PFSK-1 (cell line): ENCODE data around the gene PGS1.

Experiments
- FOXP2 ChIP-seq: optimal IDR thresholded peaks from 2 replicates; pipeline ENCODE3; 2011; ENCODE audit warnings: borderline replicate concordance, control low read depth, inconsistent platforms; ENCODE audit not compliant: insufficient read depth; ENCODE audit errors: extremely low read length, extremely low read depth
- POLR2AphosphoS5 ChIP-seq: IDR thresholded peaks from 2 replicates; pipeline ENCODE4 v1.6.1; 2012; ENCODE audit warnings: low read depth, mild to moderate bottlenecking, control low read depth, low read length, moderate library complexity
- REST ChIP-seq, 2 experiments: IDR thresholded peaks; 2 replicates each; pipeline versions ENCODE4 v1.6.1 to v1.8.0; 2011 to 2012; ENCODE audit warnings: low read depth in 2 of 2, low read length in 2 of 2, control low read depth in 1 of 2, inconsistent platforms in 1 of 2, mild to moderate bottlenecking in 1 of 2, moderate library complexity in 1 of 2; ENCODE audit not compliant: insufficient read depth in 1 of 2
- SIN3A ChIP-seq: IDR thresholded peaks from 2 replicates; pipeline ENCODE4 v1.6.1; 2012; ENCODE audit warnings: mild to moderate bottlenecking, low read length, moderate library complexity, borderline replicate concordance; ENCODE audit not compliant: insufficient read depth
- TAF1 ChIP-seq: IDR thresholded peaks from 2 replicates; pipeline ENCODE4 v1.6.1; 2012; ENCODE audit warnings: low read length, control low read depth, borderline replicate concordance; ENCODE audit not compliant: insufficient read depth

The PGS1 gene

GRCh38 chr17:78391843-78392242, 13.4 kb downstream of the PGS1 start:
- TF ChIP-seq TAF1, result no peak
- TF ChIP-seq FOXP2, result no peak
- TF ChIP-seq REST (IDR thresholded peaks at IDR 0.05; ENCODE audit: insufficient read depth in 1 of 2, low read depth in 2 of 2, low read length in 2 of 2), result no peak
- no peak for TF ChIP-seq POLR2AphosphoS5
- TF ChIP-seq SIN3A, result no peak

GRCh38 chr17:78392295-78392694, 13.8 kb downstream of the PGS1 start:
- TF ChIP-seq SIN3A (no peak), TAF1 (no peak)

GRCh38 chr17:78393575-78393974, 15.1 kb downstream of the PGS1 start:
- TF ChIP-seq REST (IDR thresholded peaks at IDR 0.05; ENCODE audit: insufficient read depth in 1 of 2, low read depth in 2 of 2, low read length in 2 of 2) (no peak), FOXP2 (no peak), TAF1 (no peak), POLR2AphosphoS5 (no peak), SIN3A (no peak)

- TF ChIP-seq FOXP2, result no peak
- no peak for TF ChIP-seq TAF1
- no peak for TF ChIP-seq REST (IDR thresholded peaks at IDR 0.05; ENCODE audit: insufficient read depth in 1 of 2, low read depth in 2 of 2, low read length in 2 of 2)
- TF ChIP-seq SIN3A, result no peak
- no peak for TF ChIP-seq POLR2AphosphoS5
Observed at GRCh38 chr17:78394209-78394608, 15.8 kb downstream of the PGS1 start.

- TF ChIP-seq FOXP2 (no peak), REST (IDR thresholded peaks at IDR 0.05; ENCODE audit: insufficient read depth in 1 of 2, low read depth in 2 of 2, low read length in 2 of 2) (no peak)
Observed at GRCh38 chr17:78395155-78395554, 16.7 kb downstream of the PGS1 start.
